PC-9 (cell line): ENCODE data around the gene GSDME. TPM values are rescaled to one million over a fixed set of nuclear protein-coding genes. Genes with fewer than 3 reads are reported as not detected.

Experiments
- BruUV-seq: library from RNA; stranded (reverse); fragments of 400-500 nt; replicated peaks from 2 replicates; lab custom pipeline; 2021; lab: Mats Ljungman, UMichigan
- CTCF ChIA-PET: fragments of 300-600 bp; sonication (Branson Sonifier 250); formaldehyde crosslinking; loops from one replicate; lab custom pipeline; 2022; ENCODE audit warnings: antibody characterized with exemption; lab: Charles Lee
- POLR2A ChIA-PET: fragments of 300-600 bp; sonication (Branson Sonifier 250); formaldehyde crosslinking; loops from one replicate; lab custom pipeline; 2022; ENCODE audit warnings: antibody characterized with exemption; ENCODE audit not compliant: unreplicated experiment; lab: Charles Lee
- DNase-seq, 2 experiments: peaks; one replicate each; pipeline versions ENCODE4 v3.0.0 to v3.0.0-alpha.2; 2015 to 2022; ENCODE audit warnings: mixed read lengths in 1 of 2
- H2AFZ ChIP-seq: fragments of 200-600 bp; sonication (generic); 2 replicates; pipeline ENCODE4 v1.8.1; 2017; ENCODE audit warnings: antibody characterized with exemption
- H3F3A ChIP-seq: fragments of 200-600 bp; sonication (generic); 2 replicates; pipeline ENCODE4 v1.8.1; 2017; ENCODE audit warnings: antibody characterized with exemption, mild to moderate bottlenecking, low read depth; ENCODE audit not compliant: insufficient read depth
- H3K27ac ChIP-seq: fragments of 200-600 bp; sonication (generic); 2 replicates; pipeline ENCODE4 v1.6.1; 2016; ENCODE audit warnings: mixed run types
- H3K27me3 ChIP-seq: fragments of 200-600 bp; sonication (generic); 2 replicates; pipeline ENCODE4 v1.6.1; 2016; ENCODE audit warnings: low read depth, mixed run types; ENCODE audit not compliant: insufficient read depth
- H3K36me3 ChIP-seq: fragments of 200-600 bp; sonication (generic); 2 replicates; pipeline ENCODE4 v1.6.1; 2016; ENCODE audit warnings: low read depth, mixed run types
- H3K4me1 ChIP-seq: fragments of 200-600 bp; sonication (generic); replicated peaks from 2 replicates; pipeline ENCODE4 v1.6.1; 2016; ENCODE audit warnings: mixed run types; ENCODE audit not compliant: insufficient read depth
- H3K4me2 ChIP-seq: fragments of 200-600 bp; sonication (generic); 2 replicates; pipeline ENCODE4 v1.6.1; 2017; ENCODE audit warnings: mixed run types
- H3K4me3 ChIP-seq: fragments of 200-600 bp; sonication (generic); 2 replicates; pipeline ENCODE4 v1.6.1; 2016; ENCODE audit warnings: mixed run types
- H3K79me2 ChIP-seq: fragments of 200-600 bp; sonication (generic); 2 replicates; pipeline ENCODE4 v1.6.1; 2017; ENCODE audit warnings: low read depth, mixed run types
- H3K9me2 ChIP-seq: fragments of 200-600 bp; sonication (generic); 2 replicates; pipeline ENCODE4 v1.8.1; 2017; ENCODE audit warnings: mild to moderate bottlenecking; ENCODE audit not compliant: insufficient read depth
- H3K9me3 ChIP-seq: fragments of 200-600 bp; sonication (generic); 2 replicates; pipeline ENCODE4 v1.8.1; 2016; ENCODE audit warnings: low read depth; ENCODE audit not compliant: insufficient read depth
- H4K20me1 ChIP-seq: fragments of 200-600 bp; sonication (generic); 2 replicates; pipeline ENCODE4 v1.8.1; 2017; ENCODE audit not compliant: insufficient read depth
- CTCF ChIP-seq: fragments of 200-600 bp; sonication (generic); conservative IDR thresholded peaks from 2 replicates; pipeline ENCODE4 v1.6.1; 2017; ENCODE audit warnings: mixed run types, antibody characterized with exemption, mild to moderate bottlenecking, moderate library complexity
- EZH2 ChIP-seq: fragments of 200-600 bp; sonication (generic); IDR thresholded peaks from 2 replicates; pipeline ENCODE4 v1.8.0; 2017; ENCODE audit warnings: antibody characterized with exemption, low read depth
- intact Hi-C: fragments of 100-400 bp; cut with micrococcal nuclease; formaldehyde crosslinking; loops from one replicate; pipeline ENCODE4 v1.10.0; 2022; ENCODE audit not compliant: unreplicated experiment
- total RNA-seq: library from RNA; stranded (reverse); gene quantifications from 2 replicates; pipeline ENCODE4 v1.2.3, GENCODE V29; 2021

The GSDME gene
- total RNA-seq, 1 experiment from 2014 or later = 11.5 TPM

GRCh38 chr7:24733414-24734060, 23.7 kb downstream of the GSDME start:
- Histone ChIP-seq H3F3A (no peaks in the 10 kb centered on the region), H3K9me3 (peaks cover 5% of the 10 kb centered on the region), H4K20me1 (no peaks in the 10 kb centered on the region), H2AFZ (no peak overlapping the region), H3K36me3 (no peaks in the 10 kb centered on the region), H3K79me2 (no peaks in the 10 kb centered on the region), H3K4me1 (peaks cover 24% of the 10 kb centered on the region), H3K4me2 (0 out of 2 replicates have a peak overlapping the region, but pooled peaks have one; percentile 3), H3K27ac (peak overlapping the region; percentile 33; the same call in 1 of the 2 replicates), H3K9me2 (no peaks in the 10 kb centered on the region), H3K27me3 (no peaks in the 10 kb centered on the region), H3K4me3 (no peak overlapping the region)
- ChIA-PET POLR2A (no interaction called here), CTCF (no interaction called here)
- no TSS peak for BruUV-seq
- no peak for TF ChIP-seq CTCF
- no peak for TF ChIP-seq EZH2
- intact Hi-C loops = no loop called here
- peak in 1 of 2 experiments; percentile 66 for DNase-seq

DNA sequence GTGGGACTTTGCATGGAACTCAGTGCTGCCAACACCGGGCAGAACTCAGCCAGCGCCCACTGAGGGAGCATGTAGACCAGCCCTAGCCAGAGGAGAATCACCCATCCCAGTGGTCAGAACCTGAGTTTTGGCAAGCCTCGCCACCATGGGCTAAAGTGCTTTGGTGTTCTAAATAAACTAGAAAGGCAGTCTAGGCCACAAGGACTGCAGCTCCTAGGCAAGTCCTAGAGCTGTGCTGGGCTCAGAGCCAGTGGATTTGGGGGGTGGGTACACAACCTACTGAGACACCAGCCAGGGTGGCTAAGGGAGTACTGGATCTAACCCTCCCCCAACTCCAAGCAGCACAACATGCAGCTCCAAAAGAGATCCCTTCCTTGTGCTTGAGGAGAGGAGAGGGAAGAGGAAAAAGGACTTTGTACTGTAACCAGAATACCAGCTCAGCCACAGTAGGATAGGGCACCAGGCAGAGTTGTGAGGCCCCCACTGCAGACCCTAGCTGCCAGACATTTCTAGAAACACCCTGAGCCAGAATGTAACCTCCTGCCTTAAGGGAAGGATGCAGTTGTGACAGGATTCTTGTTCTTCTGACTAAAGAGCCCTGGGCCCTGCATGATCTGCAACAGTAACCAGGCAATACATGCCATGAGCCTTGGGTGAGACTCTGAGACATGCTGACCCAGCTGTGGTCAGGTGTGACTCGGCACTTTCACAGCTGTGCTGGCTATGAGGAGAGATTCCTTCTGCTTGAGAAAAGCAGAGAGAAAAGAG, 24.4 kb downstream of the GSDME start:
- Histone ChIP-seq H3K9me3 (no peaks in the 10 kb centered on the region), H3F3A (no peaks in the 10 kb centered on the region), H3K36me3 (no peaks in the 10 kb centered on the region), H3K9me2 (no peaks in the 10 kb centered on the region), H3K27ac (peak overlapping the region; percentile 33), H4K20me1 (no peaks in the 10 kb centered on the region), H3K79me2 (no peaks in the 10 kb centered on the region), H2AFZ (no peak overlapping the region), H3K4me1 (peaks cover 24% of the 10 kb centered on the region), H3K27me3 (no peaks in the 10 kb centered on the region), H3K4me2 (0 out of 2 replicates have a peak overlapping the region, but pooled peaks have one; percentile 3), H3K4me3 (no peak overlapping the region)
- intact Hi-C loops = no loop called here
- CTCF ChIA-PET = no interaction called here
- no TSS peak for BruUV-seq
- POLR2A ChIA-PET = no interaction called here
- DNase-seq = peak; percentile 43 to 72
- no peak for TF ChIP-seq CTCF

DNA sequence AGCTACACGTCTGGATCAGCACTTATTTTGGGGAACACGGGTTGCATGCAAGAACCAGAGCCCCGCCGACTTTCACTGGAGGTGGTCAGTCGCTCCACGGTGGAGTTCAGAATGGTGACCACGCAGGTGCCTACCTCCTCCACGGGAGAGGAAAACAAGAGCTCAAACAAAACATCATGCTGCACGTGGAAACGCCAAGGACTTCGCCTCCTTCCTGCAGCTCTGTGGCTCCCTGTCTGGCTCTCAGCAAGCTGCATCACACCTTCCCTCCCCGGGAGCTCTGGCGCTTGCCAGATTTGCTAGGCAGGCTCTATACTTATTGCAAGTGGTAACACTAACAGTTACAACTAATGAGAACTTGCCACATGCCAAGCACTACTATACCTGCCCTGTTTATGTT, 26.0 kb downstream of the GSDME start:
- no peaks in the 10 kb centered on the region for H3K79me2 ChIP-seq
- no peaks in the 10 kb centered on the region for H3K27me3 ChIP-seq

More for the DNA sequence above, 26.0 kb downstream of the GSDME start:
- H3K4me2 ChIP-seq = no peak overlapping the region
- no peaks in the 10 kb centered on the region for H3F3A ChIP-seq
- POLR2A ChIA-PET = no interaction called here
- H3K27ac ChIP-seq = no peak overlapping the region
- no peak for DNase-seq
- no TSS peak for BruUV-seq
- H3K36me3 ChIP-seq = no peaks in the 10 kb centered on the region
- H2AFZ ChIP-seq = no peak overlapping the region
- peaks cover 24% of the 10 kb centered on the region for H3K4me1 ChIP-seq
- TF ChIP-seq CTCF (no peak), EZH2 (no peak)
- H3K9me2 ChIP-seq = no peaks in the 10 kb centered on the region
- H3K9me3 ChIP-seq = no peaks in the 10 kb centered on the region
- CTCF ChIA-PET = no interaction called here
- no peak overlapping the region for H3K4me3 ChIP-seq
- intact Hi-C loops = no loop called here
- H4K20me1 ChIP-seq = no peaks in the 10 kb centered on the region
